K562 (cell line): ENCODE data around the gene UBFD1. TPM values are rescaled to one million over a fixed set of nuclear protein-coding genes. Genes with fewer than 3 reads are reported as not detected.

ENCODE experiments used
- ATAC-seq: fragments of 200-7000 bp; cut with Tn5 transposase; 3 replicates; pipeline ENCODE4 v1.9.1; 2020; ENCODE audit warnings: moderate library complexity
- BruUV-seq: library from RNA; stranded (reverse); fragments of 400-500 nt; replicated peaks from 2 replicates; lab custom pipeline; 2021; lab: Mats Ljungman, UMichigan
- CTCF ChIA-PET: fragments of 300-600 bp; formaldehyde crosslinking; extraction: SDS; loops from one replicate; lab custom pipeline; 2021; ENCODE audit warnings: low intra/inter-chr PET ratio; lab: Yijun Ruan, JAX
- POLR2A ChIA-PET: fragments of 300-600, 350-650 bp; sonication (Branson Sonifier 250); formaldehyde crosslinking; extraction: SDS; loops from one replicate; lab custom pipeline; 2021; ENCODE audit warnings: antibody characterized with exemption, inconsistent platforms; lab: Yijun Ruan, JAX
- DNase-seq, 4 experiments: peaks; one replicate each; pipeline versions ENCODE4 v3.0.0 to v3.0.0-alpha.2; 2011 to 2018; ENCODE audit warnings: low spot score in 3 of 4, mixed read lengths in 3 of 4; ENCODE audit errors: extremely low read depth in 1 of 4
- FAIRE-seq: peaks from 2 replicates; lab custom pipeline; 2011; peaks lifted over from hg19 to GRCh38; lab: Jason Lieb, UNC
- H2AFZ ChIP-seq: 2 replicates; pipeline ENCODE4 v1.6.0; 2011; ENCODE audit warnings: low read depth, low read length, control low read depth, inconsistent platforms
- H3K27ac ChIP-seq: fragments of 200-600 bp; 3 replicates; pipeline ENCODE4 v1.8.0; 2011; ENCODE audit warnings: low read depth, mild to moderate bottlenecking, control low read depth, inconsistent platforms, low read length, moderate library complexity, mixed read lengths; ENCODE audit errors: extremely low read depth
- H3K27me3 ChIP-seq, 2 experiments: fragments of 300-600 bp in 1 of 2; 2 replicates in 1 of 2; 3 replicates in 1 of 2; pipeline versions ENCODE4 v1.6.0 to v1.8.0; 2011; ENCODE audit warnings: inconsistent platforms in 2 of 2, low read length in 2 of 2, mild to moderate bottlenecking in 1 of 2, mixed read lengths in 1 of 2, moderate library complexity in 1 of 2; ENCODE audit not compliant: control insufficient read depth in 2 of 2, insufficient read depth in 2 of 2
- H3K36me3 ChIP-seq: fragments of 300-600 bp; 3 replicates; pipeline ENCODE4 v1.8.0; 2011; ENCODE audit warnings: mild to moderate bottlenecking, low read length, inconsistent platforms; ENCODE audit not compliant: control insufficient read depth, insufficient read depth
- H3K4me1 ChIP-seq, 2 experiments: fragments of 200-600 bp in 1 of 2; replicated peaks in 1 of 2; 2 replicates in 1 of 2; 3 replicates in 1 of 2; pipeline versions ENCODE4 v1.5.1 to v1.8.0; 2011; ENCODE audit warnings: inconsistent platforms in 2 of 2, low read length in 2 of 2, mild to moderate bottlenecking in 1 of 2, mixed read lengths in 1 of 2, moderate library complexity in 1 of 2; ENCODE audit not compliant: control insufficient read depth in 2 of 2, insufficient read depth in 2 of 2
- H3K4me2 ChIP-seq: 2 replicates; pipeline ENCODE4 v1.6.1; 2011; ENCODE audit warnings: low read length, control low read depth, inconsistent platforms, mixed read lengths; ENCODE audit not compliant: insufficient read depth
- H3K4me3 ChIP-seq: fragments of 200-600 bp; sonication (generic), shearing (Covaris generic); 2 replicates; pipeline ENCODE4 v1.5.1; 2016; ENCODE audit warnings: control low read depth, inconsistent platforms
- H3K79me2 ChIP-seq: fragments of 200-600 bp; 3 replicates; pipeline ENCODE4 v1.8.0; 2011; ENCODE audit warnings: low read length, inconsistent platforms; ENCODE audit not compliant: control insufficient read depth, insufficient read depth
- H3K9ac ChIP-seq, 2 experiments: 2 replicates each; pipeline versions ENCODE4 v1.6.0 to v1.6.1; 2011; ENCODE audit warnings: low read depth in 2 of 2, low read length in 2 of 2, control low read depth in 1 of 2, inconsistent platforms in 1 of 2, mild to moderate bottlenecking in 1 of 2, mixed read lengths in 1 of 2; ENCODE audit not compliant: insufficient read depth in 1 of 2
- H3K9me1 ChIP-seq: one replicate; pipeline ENCODE4 v1.6.0; 2011; ENCODE audit warnings: inconsistent platforms, mild to moderate bottlenecking, low read length, moderate library complexity; ENCODE audit not compliant: control insufficient read depth, insufficient read depth
- H3K9me3 ChIP-seq: replicated peaks from 2 replicates; pipeline ENCODE4 v1.5.1; 2011; ENCODE audit warnings: low read depth, low read length, inconsistent platforms; ENCODE audit not compliant: control insufficient read depth, insufficient read depth
- H4K20me1 ChIP-seq: replicated peaks from 2 replicates; pipeline ENCODE4 v1.6.1; 2011; ENCODE audit warnings: low read length, inconsistent platforms, mixed read lengths; ENCODE audit not compliant: control insufficient read depth, insufficient read depth
- CEBPZ ChIP-seq: fragments of 150-350 bp; IDR thresholded peaks from 2 replicates; pipeline ENCODE4 v1.6.1; 2014; ENCODE audit warnings: low read depth, mild to moderate bottlenecking, low read length, borderline replicate concordance
- CTCF ChIP-seq, 3 experiments: IDR thresholded peaks in 2 of 3; conservative IDR thresholded peaks in 1 of 3; 2 replicates each; pipeline ENCODE4 v1.5.1; 2011 to 2012; ENCODE audit warnings: low read length in 3 of 3, mild to moderate bottlenecking in 3 of 3, control low read depth in 2 of 3, improper control_type of control experiment in 1 of 3, inconsistent platforms in 1 of 3, low read depth in 1 of 3, mixed read lengths in 1 of 3, moderate library complexity in 1 of 3; ENCODE audit not compliant: insufficient read depth in 2 of 3
- CXXC5 ChIP-seq: fragments of 250-450 bp; sonication (Bioruptor Pico); IDR thresholded peaks from 2 replicates; pipeline ENCODE4 v1.8.0; 2022; ENCODE audit warnings: inconsistent platforms, mild to moderate bottlenecking, moderate library complexity
- ETV1 ChIP-seq: fragments of 450-650 bp; conservative IDR thresholded peaks from 2 replicates; pipeline ENCODE4 v1.6.1; 2016; ENCODE audit warnings: missing genetic modification characterization, control low read depth, low read depth, missing compliant biosample characterization
- KDM1A ChIP-seq, 2 experiments: fragments of 450-650 bp; IDR thresholded peaks; 2 replicates each; pipeline ENCODE4 v1.6.1; 2016; ENCODE audit warnings: mild to moderate bottlenecking in 2 of 2
- NCOA2 ChIP-seq, 2 experiments: fragments of 450-650 bp; IDR thresholded peaks; 2 replicates each; pipeline ENCODE4 v1.6.1; 2018; ENCODE audit warnings: mild to moderate bottlenecking in 2 of 2, moderate library complexity in 1 of 2; ENCODE audit not compliant: partially characterized antibody in 2 of 2
- PHF21A ChIP-seq: fragments of 450-650 bp; IDR thresholded peaks from 2 replicates; pipeline ENCODE4 v1.6.1; 2017; ENCODE audit warnings: low read depth, borderline replicate concordance
- RB1 ChIP-seq: fragments of 450-650 bp; IDR thresholded peaks from 2 replicates; pipeline ENCODE4 v1.6.1; 2017; ENCODE audit warnings: low read depth, mild to moderate bottlenecking
- SOX6 ChIP-seq: fragments of 450-650 bp; IDR thresholded peaks from 2 replicates; pipeline ENCODE4 v1.6.1; 2014; ENCODE audit warnings: mild to moderate bottlenecking
- U2AF1 ChIP-seq: fragments of 200-400 bp; formaldehyde crosslinking; optimal IDR thresholded peaks from 2 replicates; pipeline ENCODE3; 2017; ENCODE audit warnings: mild to moderate bottlenecking, low read depth, low read length, moderate library complexity
- ZNF324 ChIP-seq: fragments of 250-450 bp; sonication (Bioruptor Pico); IDR thresholded peaks from 2 replicates; pipeline ENCODE4 v1.4.0; 2020; ENCODE audit warnings: mild to moderate bottlenecking
- ZNF384 ChIP-seq: IDR thresholded peaks from 2 replicates; pipeline ENCODE4 v1.6.1; 2012; ENCODE audit warnings: low read depth, low read length, improper control_type of control experiment
- WGBS: fragments of 100-300 bp; shearing (Covaris generic); methylation state at CpG from one replicate; pipeline ENCODE4 v1.1.6; 2016; ENCODE audit warnings: low coverage, mixed read lengths; ENCODE audit not compliant: insufficient coverage; ENCODE audit errors: missing lambda C conversion rate; 5-methylcytosine and 5-hydroxymethylcytosine counted together
- in situ Hi-C: fragments of 300-500 bp; cut with MboI; formaldehyde crosslinking; loops from 4 replicates; pipeline ENCODE4 v1.15.0; 2018; ENCODE audit warnings: inconsistent platforms, mixed read lengths
- intact Hi-C: fragments of 100-400 bp; cut with micrococcal nuclease; formaldehyde crosslinking; loops from 2 replicates; pipeline ENCODE4 v1.14.2; 2022
- polyA plus RNA-seq, 8 experiments: library from polyadenylated mRNA; depleted of rRNA in 4 of 8; stranded (reverse) in 5 of 8; unstranded in 3 of 8; fragments of >200 nt; fragmentation: Nextera tagmentation in 2 of 8; fragmentation: Illumina TruSeq in 1 of 8; extraction: Ambion mirVana in 2 of 8; extraction: Trizol in 1 of 8; gene quantifications; 2 replicates each; pipeline versions ENCODE4 v1.2.1 to v1.2.3, GENCODE V29; 2011 to 2014; ENCODE audit warnings: inconsistent platforms in 1 of 8, missing spikeins in 1 of 8
- total RNA-seq, 7 experiments: library from RNA; depleted of rRNA in 6 of 7; stranded (reverse); fragments of >200 nt in 6 of 7; fragmentation: Illumina TruSeq in 2 of 7; extraction: Trizol in 2 of 7; gene quantifications; 2 replicates each; pipeline versions ENCODE4 v1.2.1 to v1.2.3, GENCODE V29; 2011 to 2021; ENCODE audit warnings: low replicate concordance in 1 of 7

The UBFD1 gene
- total and polyA plus RNA-seq, 9 of the 15 experiments (the other 6 are each of a cell fraction or from before 2014, with no cell fraction given) = 10.7 to 66.2 (median 34.0) TPM

- no peak for TF ChIP-seq ETV1
- TF ChIP-seq PHF21A = no peak
Observed at GRCh38 chr16:23557779-23558702, 514 bp downstream of the UBFD1 start (continued).

GRCh38 chr16:23561586-23561985 lies 4.1 kb downstream of the UBFD1 start:
- Histone ChIP-seq H3K9ac (no peak overlapping the region), H3K9me1 (no peaks in the 10 kb centered on the region), H3K4me1 (peaks cover 6% of the 10 kb centered on the region in 2 experiments; a peak in 2 of 5 replicates), H3K9me3 (no peaks in the 10 kb centered on the region), H3K27ac (no peak overlapping the region), H2AFZ (no peak overlapping the region), H3K36me3 (peaks cover 75% of the 10 kb centered on the region), H4K20me1 (no peaks in the 10 kb centered on the region), H3K79me2 (peaks cover 40% of the 10 kb centered on the region), H3K4me2 (no peak overlapping the region), H3K4me3 (no peak overlapping the region), H3K27me3 (no peaks in the 10 kb centered on the region)
- TF ChIP-seq CEBPZ = no peak
- TF ChIP-seq ZNF384 = peak; percentile 79
- TF ChIP-seq KDM1A (IDR thresholded peaks at IDR 0.05) = no peak
- TF ChIP-seq CXXC5 (CRISPR knock-in tag) = no peak
- no peak for TF ChIP-seq RB1
- 0 out of 6 replicates have a peak, but pooled peaks of 2 of the 3 experiments have one; percentile 4 to 10 for TF ChIP-seq CTCF (IDR thresholded peaks at IDR 0.05 in 2 of 3, conservative IDR thresholded peaks at IDR 0.05 in 1 of 3; ENCODE audit: insufficient read depth in 2 of 3, low read depth in 1 of 3, low read length in 3 of 3)
- no peak for TF ChIP-seq U2AF1
- no peak for TF ChIP-seq NCOA2 (IDR thresholded peaks at IDR 0.05; ENCODE audit: partially characterized antibody in 2 of 2)
- TF ChIP-seq SOX6 = no peak
- no peak for TF ChIP-seq ZNF324 (CRISPR knock-in tag)
- 94% methylated on average over 4 of the region's 5 CpGs for WGBS
- DNase-seq (no peak), FAIRE-seq (no peak), ATAC-seq (no peak)
- CTCF ChIA-PET = interaction anchor here (0.6 to 0.7 kb wide), 2 partner anchors 24 to 80 kb away, joined by 3 to 4 read pairs; no protein-coding TSS in a partner anchor
- in situ Hi-C loops = no loop called here
- BruUV-seq = no TSS peak
- POLR2A ChIA-PET = interaction anchor here (0.6 to 0.8 kb wide), 2 partner anchors 16 to 41 kb away, joined by 3 read pairs; no protein-coding TSS in a partner anchor
- intact Hi-C loops = no loop called here
